ENCODE measurements around the gene SLC11A1. TPM values are rescaled to one million over a fixed set of nuclear protein-coding genes. Genes with fewer than 3 reads are reported as not detected.

The SLC11A1 gene
- total RNA-seq, 1 experiment from 2014 or later = 0.33 TPM

- ATAC-seq (no peak), DNase-seq (no peak)
- ChIA-PET CTCF (interaction anchor here (0.6 to 0.7 kb wide), 2 partner anchors 9 to 52 kb away, joined by 3 read pairs; no protein-coding TSS in a partner anchor), POLR2A (ENCODE audit: unreplicated experiment) (interaction anchor here (0.5 kb wide), 1 partner anchor 55 kb away, joined by 6 read pairs; no protein-coding TSS in a partner anchor)
- TF ChIP-seq CTCF (conservative IDR thresholded peaks at IDR 0.05; ENCODE audit: low read depth, low read length) (no peak), EZH2 (IDR thresholded peaks at IDR 0.05; ENCODE audit: low read length, unreplicated experiment) (no peak), EZH2phosphoT487 (IDR thresholded peaks at IDR 0.05; ENCODE audit: borderline replicate concordance, low read length) (no peak)
- no peak overlapping the region for H3K9ac ChIP-seq (ENCODE audit: low read length)
- intact Hi-C loops (cut with micrococcal nuclease) = no loop called here
- peak overlapping the region; percentile 90 for H3K4me2 ChIP-seq (ENCODE audit: low read length)
- H3K27me3 ChIP-seq (ENCODE audit: low read length) = no peaks in the 10 kb centered on the region
- H3K4me1 ChIP-seq (ENCODE audit: insufficient read depth, low read length) = peaks cover 24% of the 10 kb centered on the region
- H3K79me2 ChIP-seq (ENCODE audit: low read length) = peaks cover 21% of the 10 kb centered on the region
- no peaks in the 10 kb centered on the region for H3F3A ChIP-seq (ENCODE audit: low read length, unreplicated experiment)
- H3K9me2 ChIP-seq (replicated peaks; ENCODE audit: low read length) = no peaks in the 10 kb centered on the region
- H2AFZ ChIP-seq (ENCODE audit: low read length) = peak overlapping the region; percentile 72; the same call in 1 of the 2 replicates
- TSS peak; percentile 19 for BruUV-seq (replicated peaks)
- H3K9me3 ChIP-seq (ENCODE audit: low read length) = no peaks in the 10 kb centered on the region
- H3K4me3 ChIP-seq (ENCODE audit: low read length) = peak overlapping the region; percentile 67
- no peak overlapping the region for H3K27ac ChIP-seq (ENCODE audit: low read length)
- H3K36me3 ChIP-seq (ENCODE audit: low read depth, low read length) = peaks cover 4% of the 10 kb centered on the region; the same call in 1 of the 2 replicates
- no peaks in the 10 kb centered on the region for H4K20me1 ChIP-seq (ENCODE audit: low read length)
Measured at GRCh38 chr2:218405086-218405745, 23.1 kb downstream of the SLC11A1 start.

- TSS peak; percentile 83 for BruUV-seq (replicated peaks)
- CTCF ChIA-PET = interaction anchor here (0.6 to 0.7 kb wide), 2 partner anchors 51 to 119 kb away, joined by 3 to 4 read pairs; no protein-coding TSS in a partner anchor
- POLR2A ChIA-PET (ENCODE audit: unreplicated experiment) = interaction anchor here (0.5 kb wide), 1 partner anchor 55 kb away, joined by 6 read pairs; no protein-coding TSS in a partner anchor
Measured at GRCh38 chr2:218405746-218406208, 23.7 kb downstream of the SLC11A1 start.

More at GRCh38 chr2:218405746-218406208, 23.7 kb downstream of the SLC11A1 start:
- Histone ChIP-seq H3K9ac (ENCODE audit: low read length) (peak overlapping the region; percentile 46; the same call in 1 of the 2 replicates), H3K27ac (ENCODE audit: low read length) (peak overlapping the region; percentile 47), H3K36me3 (ENCODE audit: low read depth, low read length) (peaks cover 4% of the 10 kb centered on the region; the same call in 1 of the 2 replicates), H3K9me3 (ENCODE audit: low read length) (no peaks in the 10 kb centered on the region), H4K20me1 (ENCODE audit: low read length) (no peaks in the 10 kb centered on the region), H3K9me2 (replicated peaks; ENCODE audit: low read length) (no peaks in the 10 kb centered on the region), H2AFZ (ENCODE audit: low read length) (peak overlapping the region; percentile 72), H3K4me1 (ENCODE audit: insufficient read depth, low read length) (peaks cover 24% of the 10 kb centered on the region), H3F3A (ENCODE audit: low read length, unreplicated experiment) (no peaks in the 10 kb centered on the region), H3K4me2 (ENCODE audit: low read length) (peak overlapping the region; percentile 90), H3K79me2 (ENCODE audit: low read length) (peaks cover 16% of the 10 kb centered on the region), H3K4me3 (ENCODE audit: low read length) (peak overlapping the region; percentile 67), H3K27me3 (ENCODE audit: low read length) (no peaks in the 10 kb centered on the region)
- intact Hi-C loops (cut with micrococcal nuclease) = loop anchor here (1.0 to 2.0 kb wide), 4 partner anchors 39 to 243 kb away; no protein-coding TSS in a partner anchor
- DNase-seq (no peak), ATAC-seq (peak; percentile 0)
- TF ChIP-seq CTCF (conservative IDR thresholded peaks at IDR 0.05; ENCODE audit: low read depth, low read length) (no peak), EZH2 (IDR thresholded peaks at IDR 0.05; ENCODE audit: low read length, unreplicated experiment) (no peak), EZH2phosphoT487 (IDR thresholded peaks at IDR 0.05; ENCODE audit: borderline replicate concordance, low read length) (no peak)

All from PC-3 (cell line).